HepG2 (cell line): ENCODE measurements around the gene HYDIN. TPM values are rescaled to one million over a fixed set of nuclear protein-coding genes. Genes with fewer than 3 reads are reported as not detected.

Source experiments
- CCDC6 ChIP-seq: sonication (generic); formaldehyde crosslinking; IDR thresholded peaks from 2 replicates; pipeline ENCODE4 v1.8.1; 2022; ENCODE audit warnings: mild to moderate bottlenecking, missing genetic modification reagents, moderate library complexity
- CTCF ChIP-seq: sonication (generic); formaldehyde crosslinking; IDR thresholded peaks from 2 replicates; pipeline ENCODE4 v1.5.0; 2020; ENCODE audit warnings: mild to moderate bottlenecking, missing genetic modification reagents, moderate library complexity
- FOXA1 ChIP-seq, 2 experiments: fragments of 450-650 bp in 1 of 2; sonication (generic) in 1 of 2; formaldehyde crosslinking in 1 of 2; IDR thresholded peaks; 2 replicates each; pipeline versions ENCODE4 v1.4.0 to v1.6.1; 2016 to 2020; ENCODE audit warnings: missing genetic modification reagents in 1 of 2
- FOXC1 ChIP-seq: sonication (generic); formaldehyde crosslinking; IDR thresholded peaks from 2 replicates; pipeline ENCODE4 v1.8.0; 2022; ENCODE audit warnings: mild to moderate bottlenecking, missing genetic modification reagents, borderline replicate concordance
- GPBP1L1 ChIP-seq: sonication (generic); formaldehyde crosslinking; IDR thresholded peaks from 2 replicates; pipeline ENCODE4 v1.5.0; 2020; ENCODE audit warnings: mild to moderate bottlenecking, missing genetic modification reagents
- JDP2 ChIP-seq: sonication (generic); formaldehyde crosslinking; IDR thresholded peaks from 2 replicates; pipeline ENCODE4 v1.8.1; 2022; ENCODE audit warnings: missing genetic modification reagents, borderline replicate concordance
- KAT2B ChIP-seq: fragments of 150-350 bp; IDR thresholded peaks from 2 replicates; pipeline ENCODE4 v1.6.1; 2014; ENCODE audit warnings: low read depth, low read length, borderline replicate concordance
- REPIN1 ChIP-seq: sonication (generic); formaldehyde crosslinking; IDR thresholded peaks from 2 replicates; pipeline ENCODE4 v1.8.0; 2022; ENCODE audit warnings: missing genetic modification reagents, low read depth, mild to moderate bottlenecking, borderline replicate concordance
- SNAPC2 ChIP-seq: sonication (generic); formaldehyde crosslinking; IDR thresholded peaks from 2 replicates; pipeline ENCODE4 v1.8.1; 2022; ENCODE audit warnings: mild to moderate bottlenecking, missing genetic modification reagents
- TBX2 ChIP-seq: sonication (generic); formaldehyde crosslinking; IDR thresholded peaks from 2 replicates; pipeline ENCODE4 v1.5.0; 2020; ENCODE audit warnings: missing genetic modification reagents, mild to moderate bottlenecking, borderline replicate concordance
- ZNF17 ChIP-seq: sonication (generic); formaldehyde crosslinking; IDR thresholded peaks from 2 replicates; pipeline ENCODE4 v1.5.0; 2020; ENCODE audit warnings: mild to moderate bottlenecking, missing genetic modification reagents
- ZNF543 ChIP-seq: sonication (generic); formaldehyde crosslinking; IDR thresholded peaks from 2 replicates; pipeline ENCODE4 v1.4.0; 2020; ENCODE audit warnings: mild to moderate bottlenecking, missing genetic modification reagents
- ZNF557 ChIP-seq: sonication (generic); formaldehyde crosslinking; IDR thresholded peaks from 2 replicates; pipeline ENCODE4 v1.4.0; 2020; ENCODE audit warnings: missing genetic modification reagents
- ZSCAN25 ChIP-seq: sonication (generic); formaldehyde crosslinking; IDR thresholded peaks from 2 replicates; pipeline ENCODE4 v1.8.0; 2022; ENCODE audit warnings: mild to moderate bottlenecking, missing genetic modification reagents
- ZSCAN30 ChIP-seq: sonication (generic); formaldehyde crosslinking; IDR thresholded peaks from 2 replicates; pipeline ENCODE4 v1.5.0; 2020; ENCODE audit warnings: mild to moderate bottlenecking, missing genetic modification reagents
- polyA plus RNA-seq, 8 experiments: library from polyadenylated mRNA; depleted of rRNA in 3 of 8; stranded (reverse) in 7 of 8; unstranded in 1 of 8; fragments of >200 nt; fragmentation: Illumina TruSeq in 4 of 8; extraction: Trizol in 4 of 8; gene quantifications; 2 replicates each; pipeline versions ENCODE4 v1.2.1 to v1.2.3, GENCODE V29; 2011 to 2016; ENCODE audit warnings: low read depth in 4 of 8, missing spikeins in 1 of 8, mixed read lengths in 1 of 8; ENCODE audit not compliant: insufficient read depth in 1 of 8
- total RNA-seq, 5 experiments: library from RNA; depleted of rRNA; stranded (reverse); fragments of >200 nt; fragmentation: Illumina TruSeq; extraction: Trizol; gene quantifications; 2 replicates each; pipeline ENCODE4 v1.2.3, GENCODE V29; 2016; ENCODE audit warnings: low read depth in 1 of 5
- TF ChIP-seq, protein P1 (sequence below): sonication (generic); formaldehyde crosslinking; IDR thresholded peaks from 2 replicates; pipeline ENCODE4 v1.4.0; 2020; ENCODE audit warnings: missing genetic modification reagents
- TF ChIP-seq, protein P2 (sequence below): sonication (generic); formaldehyde crosslinking; IDR thresholded peaks from 2 replicates; pipeline ENCODE4 v1.8.0; 2022; ENCODE audit warnings: missing genetic modification reagents, mild to moderate bottlenecking, moderate library complexity, borderline replicate concordance
- TF ChIP-seq, protein P3 (sequence below): sonication (generic); formaldehyde crosslinking; conservative IDR thresholded peaks from 2 replicates; pipeline ENCODE4 v1.4.0; 2020; ENCODE audit warnings: missing genetic modification reagents

HYDIN gene
- total and polyA plus RNA-seq, 2 of the 13 experiments (the other 11 are each of a cell fraction or from before 2014, with no cell fraction given), result not detected

- TF ChIP-seq REPIN1, result peak; percentile 74; the same call in 1 of the 2 replicates
- TF ChIP-seq ZNF543 (CRISPR knock-in tag), result no peak
- no peak for TF ChIP-seq FOXA1 (IDR thresholded peaks at IDR 0.05)
- no peak for TF ChIP-seq FOXA1 (CRISPR knock-in tag; IDR thresholded peaks at IDR 0.05)
- TF ChIP-seq TBX2 (CRISPR knock-in tag), result peak; percentile 35; the same call in 1 of the 2 replicates
- 0 out of 2 replicates have a peak, but pooled peaks have one; percentile 77 for TF ChIP-seq SNAPC2 (CRISPR knock-in tag)
- TF ChIP-seq CCDC6, result no peak
- no peak for TF ChIP-seq ZSCAN30 (CRISPR knock-in tag)
- TF ChIP-seq GPBP1L1 (CRISPR knock-in tag), result no peak
- TF ChIP-seq ZSCAN25 (CRISPR knock-in tag), result no peak
- no peak for TF ChIP-seq JDP2 (CRISPR knock-in tag)
- TF ChIP-seq ZNF17 (CRISPR knock-in tag), result no peak
- TF ChIP-seq, protein P1, sequence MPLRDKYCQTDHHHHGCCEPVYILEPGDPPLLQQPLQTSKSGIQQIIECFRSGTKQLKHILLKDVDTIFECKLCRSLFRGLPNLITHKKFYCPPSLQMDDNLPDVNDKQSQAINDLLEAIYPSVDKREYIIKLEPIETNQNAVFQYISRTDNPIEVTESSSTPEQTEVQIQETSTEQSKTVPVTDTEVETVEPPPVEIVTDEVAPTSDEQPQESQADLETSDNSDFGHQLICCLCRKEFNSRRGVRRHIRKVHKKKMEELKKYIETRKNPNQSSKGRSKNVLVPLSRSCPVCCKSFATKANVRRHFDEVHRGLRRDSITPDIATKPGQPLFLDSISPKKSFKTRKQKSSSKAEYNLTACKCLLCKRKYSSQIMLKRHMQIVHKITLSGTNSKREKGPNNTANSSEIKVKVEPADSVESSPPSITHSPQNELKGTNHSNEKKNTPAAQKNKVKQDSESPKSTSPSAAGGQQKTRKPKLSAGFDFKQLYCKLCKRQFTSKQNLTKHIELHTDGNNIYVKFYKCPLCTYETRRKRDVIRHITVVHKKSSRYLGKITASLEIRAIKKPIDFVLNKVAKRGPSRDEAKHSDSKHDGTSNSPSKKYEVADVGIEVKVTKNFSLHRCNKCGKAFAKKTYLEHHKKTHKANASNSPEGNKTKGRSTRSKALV (CRISPR knock-in tag), result peak; percentile 74; the same call in 1 of the 2 replicates
- TF ChIP-seq ZNF557 (CRISPR knock-in tag), result no peak
- TF ChIP-seq, protein P2, sequence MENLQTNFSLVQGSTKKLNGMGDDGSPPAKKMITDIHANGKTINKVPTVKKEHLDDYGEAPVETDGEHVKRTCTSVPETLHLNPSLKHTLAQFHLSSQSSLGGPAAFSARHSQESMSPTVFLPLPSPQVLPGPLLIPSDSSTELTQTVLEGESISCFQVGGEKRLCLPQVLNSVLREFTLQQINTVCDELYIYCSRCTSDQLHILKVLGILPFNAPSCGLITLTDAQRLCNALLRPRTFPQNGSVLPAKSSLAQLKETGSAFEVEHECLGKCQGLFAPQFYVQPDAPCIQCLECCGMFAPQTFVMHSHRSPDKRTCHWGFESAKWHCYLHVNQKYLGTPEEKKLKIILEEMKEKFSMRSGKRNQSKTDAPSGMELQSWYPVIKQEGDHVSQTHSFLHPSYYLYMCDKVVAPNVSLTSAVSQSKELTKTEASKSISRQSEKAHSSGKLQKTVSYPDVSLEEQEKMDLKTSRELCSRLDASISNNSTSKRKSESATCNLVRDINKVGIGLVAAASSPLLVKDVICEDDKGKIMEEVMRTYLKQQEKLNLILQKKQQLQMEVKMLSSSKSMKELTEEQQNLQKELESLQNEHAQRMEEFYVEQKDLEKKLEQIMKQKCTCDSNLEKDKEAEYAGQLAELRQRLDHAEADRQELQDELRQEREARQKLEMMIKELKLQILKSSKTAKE (CRISPR knock-in tag), result no peak; the same call in none of the 2 replicates
- TF ChIP-seq, protein P3, sequence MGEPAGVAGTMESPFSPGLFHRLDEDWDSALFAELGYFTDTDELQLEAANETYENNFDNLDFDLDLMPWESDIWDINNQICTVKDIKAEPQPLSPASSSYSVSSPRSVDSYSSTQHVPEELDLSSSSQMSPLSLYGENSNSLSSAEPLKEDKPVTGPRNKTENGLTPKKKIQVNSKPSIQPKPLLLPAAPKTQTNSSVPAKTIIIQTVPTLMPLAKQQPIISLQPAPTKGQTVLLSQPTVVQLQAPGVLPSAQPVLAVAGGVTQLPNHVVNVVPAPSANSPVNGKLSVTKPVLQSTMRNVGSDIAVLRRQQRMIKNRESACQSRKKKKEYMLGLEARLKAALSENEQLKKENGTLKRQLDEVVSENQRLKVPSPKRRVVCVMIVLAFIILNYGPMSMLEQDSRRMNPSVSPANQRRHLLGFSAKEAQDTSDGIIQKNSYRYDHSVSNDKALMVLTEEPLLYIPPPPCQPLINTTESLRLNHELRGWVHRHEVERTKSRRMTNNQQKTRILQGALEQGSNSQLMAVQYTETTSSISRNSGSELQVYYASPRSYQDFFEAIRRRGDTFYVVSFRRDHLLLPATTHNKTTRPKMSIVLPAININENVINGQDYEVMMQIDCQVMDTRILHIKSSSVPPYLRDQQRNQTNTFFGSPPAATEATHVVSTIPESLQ (CRISPR knock-in tag), result no peak
- no peak for TF ChIP-seq FOXC1 (CRISPR knock-in tag)
- no peak for TF ChIP-seq KAT2B
- no peak for TF ChIP-seq CTCF (CRISPR knock-in tag)
Measured at GRCh38 chr16:70800781-70801480, 429.6 kb downstream of the HYDIN start, which contains the start of gene VAC14 (continued).
